ENCODE measurements around the gene HUWE1. TPM values are rescaled to one million over a fixed set of nuclear protein-coding genes. Genes with fewer than 3 reads are reported as not detected.
A peak's percentile ranks its signal among the peaks of the same experiment; 100 is the strongest.

Gene HUWE1
- total and polyA plus RNA-seq, 2 of the 13 experiments (the other 11 are each of a cell fraction or from before 2014, with no cell fraction given), result 63.2 to 68.1 TPM

DNA sequence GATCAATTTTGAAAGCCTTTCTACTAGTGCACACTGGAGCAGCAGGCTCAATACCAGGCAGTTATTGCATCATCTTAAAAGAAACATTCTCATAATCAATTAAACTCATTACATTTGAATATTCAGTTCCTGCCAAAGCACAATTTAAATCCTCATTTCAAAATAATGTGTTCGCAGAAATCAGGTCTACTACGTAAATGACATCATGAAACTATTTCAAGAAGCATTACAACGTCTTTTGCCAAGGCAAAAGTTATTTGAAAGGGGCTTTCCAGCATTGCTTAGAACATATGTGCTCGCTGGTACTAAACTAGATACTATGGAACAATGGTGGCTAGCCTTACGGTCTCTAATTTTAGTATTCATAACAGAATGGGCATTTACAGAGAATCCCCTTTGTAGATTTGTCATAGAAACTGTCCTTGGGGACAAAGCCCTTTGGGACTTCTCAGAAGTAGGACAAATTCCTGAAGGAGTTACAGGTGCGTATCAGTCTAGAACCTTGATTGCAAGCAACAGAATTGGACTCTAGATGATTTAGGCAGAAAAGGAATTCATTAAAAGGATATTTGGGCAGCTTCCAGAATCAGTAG, 27.6 kb upstream of the HUWE1 start:
- Histone ChIP-seq H3K36me3 (replicated peaks in 1 of 2; ENCODE audit: control insufficient read depth in 1 of 2, insufficient read depth in 2 of 2, low read length in 2 of 2) (no peaks in the 10 kb centered on the region), H3K27ac (ENCODE audit: extremely low read length, insufficient read depth, low read length) (no peak overlapping the region), H2AFZ (ENCODE audit: low read length) (no peak overlapping the region), H3K4me2 (ENCODE audit: low read depth, low read length) (no peak overlapping the region), H3K27me3 (ENCODE audit: control insufficient read depth in 1 of 2, insufficient read depth in 2 of 2, low read length in 2 of 2) (no peaks in the 10 kb centered on the region), H3K4me1 (ENCODE audit: insufficient read depth, low read length) (no peaks in the 10 kb centered on the region), H3K79me2 (ENCODE audit: insufficient read depth, low read length) (no peaks in the 10 kb centered on the region), H3K4me3 (replicated peaks in 1 of 3; ENCODE audit: insufficient read depth in 1 of 3, low read depth in 2 of 3, low read length in 3 of 3) (no peak overlapping the region), H4K20me1 (ENCODE audit: insufficient read depth, low read length) (no peaks in the 10 kb centered on the region), H3K9me3 (ENCODE audit: low read length) (no peaks in the 10 kb centered on the region), H3K9ac (ENCODE audit: insufficient read depth, low read depth, low read length) (no peak overlapping the region)
- DNase-seq (ENCODE audit: low spot score) (no peak), FAIRE-seq (no peak), ATAC-seq (no peak)
- TF ChIP-seq BCL6 (CRISPR knock-in tag; IDR thresholded peaks at IDR 0.05) (no peak), CEBPB (IDR thresholded peaks at IDR 0.05; ENCODE audit: borderline replicate concordance, low read depth, low read length) (0 out of 2 replicates have a peak, but pooled peaks have one; percentile 22), ATF7 (IDR thresholded peaks at IDR 0.05) (peak; percentile 13; the same call in 1 of the 2 replicates), ATF7 (CRISPR knock-in tag; IDR thresholded peaks at IDR 0.05) (no peak), KDM2A (CRISPR knock-in tag; IDR thresholded peaks at IDR 0.05; ENCODE audit: borderline replicate concordance, low read depth) (no peak)
- TF ChIP-seq, protein P1, sequence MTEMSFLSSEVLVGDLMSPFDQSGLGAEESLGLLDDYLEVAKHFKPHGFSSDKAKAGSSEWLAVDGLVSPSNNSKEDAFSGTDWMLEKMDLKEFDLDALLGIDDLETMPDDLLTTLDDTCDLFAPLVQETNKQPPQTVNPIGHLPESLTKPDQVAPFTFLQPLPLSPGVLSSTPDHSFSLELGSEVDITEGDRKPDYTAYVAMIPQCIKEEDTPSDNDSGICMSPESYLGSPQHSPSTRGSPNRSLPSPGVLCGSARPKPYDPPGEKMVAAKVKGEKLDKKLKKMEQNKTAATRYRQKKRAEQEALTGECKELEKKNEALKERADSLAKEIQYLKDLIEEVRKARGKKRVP (CRISPR knock-in tag; IDR thresholded peaks at IDR 0.05), result peak in 1 of 2 experiments; percentile 69; a peak in 2 of 4 replicates
- intact Hi-C loops (cut with micrococcal nuclease; ENCODE audit: unreplicated experiment), result no loop called here
- WGBS (ENCODE audit: low lambda C conversion rate), result 64% methylated on average over 6 of the region's 6 CpGs
- in situ Hi-C loops (cut with HindIII; ENCODE audit: extremely low pct_ligation_motif_present, low pct_unique_long_range_greater_than_20kb), result no loop called here
- no TSS peak for BruUV-seq (replicated peaks)
- CTCF ChIA-PET (ENCODE audit: low intra/inter-chr PET ratio, low total read pairs), result no interaction called here
- POLR2A ChIA-PET, result no interaction called here

DNA sequence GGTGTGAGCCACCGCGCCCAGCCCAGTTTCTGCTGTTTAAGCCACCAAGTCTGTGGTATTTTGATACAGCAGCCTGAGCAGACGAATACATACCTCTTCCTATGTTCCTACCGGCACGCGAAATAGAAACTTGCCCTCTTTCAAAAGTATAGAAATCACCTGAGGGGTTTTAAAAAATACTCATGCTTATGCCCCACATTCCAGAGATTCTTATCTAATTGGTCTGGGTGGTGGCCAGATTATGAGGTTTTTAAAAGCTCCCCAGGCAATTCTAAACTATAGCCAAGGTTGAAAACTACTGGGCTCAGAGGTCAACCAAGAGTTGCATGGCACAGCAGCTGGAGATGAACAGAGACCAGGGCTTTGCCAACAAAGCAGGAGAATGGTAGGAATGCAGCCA, 24.9 kb upstream of the HUWE1 start:
- no peak overlapping the region for H2AFZ ChIP-seq (ENCODE audit: low read length)
- H3K4me2 ChIP-seq (ENCODE audit: low read depth, low read length), result no peak overlapping the region
- FAIRE-seq, result no peak
- ChIA-PET CTCF (ENCODE audit: low intra/inter-chr PET ratio, low total read pairs) (no interaction called here), POLR2A (no interaction called here)
- H3K79me2 ChIP-seq (ENCODE audit: insufficient read depth, low read length), result no peaks in the 10 kb centered on the region
- in situ Hi-C loops (cut with HindIII; ENCODE audit: extremely low pct_ligation_motif_present, low pct_unique_long_range_greater_than_20kb), result no loop called here
- no peaks in the 10 kb centered on the region for H4K20me1 ChIP-seq (ENCODE audit: insufficient read depth, low read length)
- TF ChIP-seq ZNF660 (CRISPR knock-in tag; IDR thresholded peaks at IDR 0.05; ENCODE audit: borderline replicate concordance, low read depth), result no peak
- TF ChIP-seq ZC3H4 (CRISPR knock-in tag; IDR thresholded peaks at IDR 0.05; ENCODE audit: borderline replicate concordance), result no peak
- no peak for TF ChIP-seq KDM2A (CRISPR knock-in tag; IDR thresholded peaks at IDR 0.05; ENCODE audit: borderline replicate concordance, low read depth)
- TF ChIP-seq, protein P2, sequence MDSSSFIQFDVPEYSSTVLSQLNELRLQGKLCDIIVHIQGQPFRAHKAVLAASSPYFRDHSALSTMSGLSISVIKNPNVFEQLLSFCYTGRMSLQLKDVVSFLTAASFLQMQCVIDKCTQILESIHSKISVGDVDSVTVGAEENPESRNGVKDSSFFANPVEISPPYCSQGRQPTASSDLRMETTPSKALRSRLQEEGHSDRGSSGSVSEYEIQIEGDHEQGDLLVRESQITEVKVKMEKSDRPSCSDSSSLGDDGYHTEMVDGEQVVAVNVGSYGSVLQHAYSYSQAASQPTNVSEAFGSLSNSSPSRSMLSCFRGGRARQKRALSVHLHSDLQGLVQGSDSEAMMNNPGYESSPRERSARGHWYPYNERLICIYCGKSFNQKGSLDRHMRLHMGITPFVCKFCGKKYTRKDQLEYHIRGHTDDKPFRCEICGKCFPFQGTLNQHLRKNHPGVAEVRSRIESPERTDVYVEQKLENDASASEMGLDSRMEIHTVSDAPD (CRISPR knock-in tag; IDR thresholded peaks at IDR 0.05), result no peak
- TF ChIP-seq ADNP (CRISPR knock-in tag; IDR thresholded peaks at IDR 0.05), result no peak
- TF ChIP-seq ZNF225 (CRISPR knock-in tag; IDR thresholded peaks at IDR 0.05), result no peak
- no peak for TF ChIP-seq NAIF1 (CRISPR knock-in tag; IDR thresholded peaks at IDR 0.05; ENCODE audit: borderline replicate concordance)
- TF ChIP-seq KLF16 (CRISPR knock-in tag; IDR thresholded peaks at IDR 0.05), result no peak
- TF ChIP-seq ZNF839 (CRISPR knock-in tag; IDR thresholded peaks at IDR 0.05; ENCODE audit: borderline replicate concordance), result no peak
- no peak for DNase-seq (ENCODE audit: low spot score)
- H3K4me3 ChIP-seq (replicated peaks in 1 of 3; ENCODE audit: insufficient read depth in 1 of 3, low read depth in 2 of 3, low read length in 3 of 3), result no peak overlapping the region
- 94% methylated on average over 5 of the region's 6 CpGs for WGBS (ENCODE audit: low lambda C conversion rate)
- no peaks in the 10 kb centered on the region for H3K36me3 ChIP-seq (replicated peaks in 1 of 2; ENCODE audit: control insufficient read depth in 1 of 2, insufficient read depth in 2 of 2, low read length in 2 of 2)
- H3K27ac ChIP-seq (ENCODE audit: extremely low read length, insufficient read depth, low read length), result no peak overlapping the region
- H3K4me1 ChIP-seq (ENCODE audit: insufficient read depth, low read length), result no peaks in the 10 kb centered on the region
- intact Hi-C loops (cut with micrococcal nuclease; ENCODE audit: unreplicated experiment), result no loop called here
- H3K27me3 ChIP-seq (ENCODE audit: control insufficient read depth in 1 of 2, insufficient read depth in 2 of 2, low read length in 2 of 2), result no peaks in the 10 kb centered on the region
- H3K9ac ChIP-seq (ENCODE audit: insufficient read depth, low read depth, low read length), result no peak overlapping the region
- no TSS peak for BruUV-seq (replicated peaks)
- ATAC-seq, result no peak
- H3K9me3 ChIP-seq (ENCODE audit: low read length), result no peaks in the 10 kb centered on the region
